GM21515 (cell line): Measurements from ENCODE around the gene FILIP1L.
"Not testable (repeated sequence)": the region's sequence is repeated elsewhere in the genome, so short reads cannot be mapped to it uniquely, and the experiment has no call there.

Experiments used
- ATAC-seq: cut with Tn5 transposase; IDR thresholded peaks from one replicate; pipeline ENCODE4 v1.9.1; 2021; ENCODE audit not compliant: unreplicated experiment

Gene FILIP1L

GRCh38 chr3:99851955-99852354, 262.3 kb downstream of the FILIP1L start:
- ATAC-seq, result no peak

DNA sequence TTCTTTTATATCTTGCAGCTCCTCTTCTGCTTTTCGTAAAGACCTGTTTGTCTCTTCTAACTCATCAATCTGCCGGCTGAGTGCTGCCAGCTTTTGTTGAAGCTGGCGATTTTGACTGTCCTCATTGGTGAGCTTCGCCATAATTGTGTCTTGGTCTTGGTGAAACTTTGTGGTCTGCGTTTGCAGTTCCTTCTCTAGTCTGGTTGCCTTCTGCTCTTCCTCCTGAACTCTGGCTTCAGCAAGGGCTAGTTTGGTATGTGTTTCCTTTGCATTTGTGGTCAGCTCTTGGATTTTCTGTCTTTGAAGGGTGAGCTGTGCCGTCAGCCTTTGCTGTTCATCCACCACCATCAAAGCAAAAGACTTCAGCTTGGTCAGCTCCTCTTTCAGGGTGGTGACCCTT, 263.7 kb downstream of the FILIP1L start:
- no peak for ATAC-seq

DNA sequence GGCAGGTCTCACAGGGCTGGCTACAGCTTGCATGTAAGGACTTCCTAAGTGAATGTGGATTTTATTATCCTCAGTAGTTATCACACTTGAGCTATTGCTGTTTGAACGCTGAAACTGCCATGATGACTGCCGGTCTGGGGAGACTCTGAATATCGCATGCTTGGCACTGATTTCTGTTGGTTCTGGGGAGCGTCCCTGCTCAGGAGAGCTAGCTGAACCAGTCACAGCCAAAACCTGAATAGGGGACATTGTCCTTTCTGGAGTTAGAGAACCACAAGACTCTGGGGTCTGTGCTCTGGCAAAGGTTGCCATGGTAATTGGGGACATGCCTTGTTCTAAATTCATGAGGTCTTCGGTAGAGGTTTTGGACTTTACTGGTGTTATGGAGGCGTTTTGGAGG, 265.9 kb downstream of the FILIP1L start:
- ATAC-seq, result no peak

GRCh38 chr3:99846477-99847160, 267.7 kb downstream of the FILIP1L start:
- no peak for ATAC-seq

GRCh38 chr3:99845999-99846398, 268.3 kb downstream of the FILIP1L start:
- no peak for ATAC-seq

DNA sequence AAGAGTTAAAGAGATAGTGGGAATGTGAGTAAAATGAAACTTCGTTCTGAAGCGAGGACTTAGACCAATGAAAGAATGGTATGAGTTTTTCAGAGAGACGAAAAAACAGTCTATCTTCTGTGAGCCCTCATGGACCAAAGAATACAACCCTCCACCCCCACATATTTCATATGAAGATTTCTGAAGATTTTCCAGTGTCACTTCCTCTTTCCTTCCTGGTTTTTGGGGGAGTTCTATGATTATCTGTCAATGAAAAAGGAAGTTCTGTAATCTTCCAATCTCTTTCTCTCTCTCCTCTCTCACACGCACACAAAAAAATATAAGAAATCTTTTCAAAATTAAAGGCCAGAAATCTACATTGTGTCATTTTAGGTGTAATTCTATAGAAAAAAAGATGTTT, 269.0 kb downstream of the FILIP1L start:
- no peak for ATAC-seq

GRCh38 chr3:99843590-99844258, 270.6 kb downstream of the FILIP1L start:
- ATAC-seq, result no peak

GRCh38 chr3:99842826-99843589, 271.3 kb downstream of the FILIP1L start:
- no peak for ATAC-seq

DNA sequence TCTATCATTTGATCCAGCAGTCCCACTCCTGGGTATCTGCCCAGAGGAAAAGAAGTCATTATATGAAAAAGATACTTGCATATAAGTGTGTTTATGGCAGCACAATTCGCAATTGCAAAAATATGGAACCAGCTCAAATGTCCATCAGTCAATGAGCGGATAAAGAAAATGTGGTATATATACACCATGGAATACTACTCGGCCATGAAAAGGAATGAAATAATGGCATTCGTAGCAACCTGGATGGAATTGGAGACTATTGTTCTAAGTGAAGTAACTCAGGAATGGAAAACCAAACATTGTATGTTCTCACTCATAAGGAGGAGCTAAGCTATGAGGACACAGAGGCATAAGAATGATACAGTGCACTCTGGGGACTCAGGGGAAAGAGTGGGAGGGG, 272.4 kb downstream of the FILIP1L start:
- ATAC-seq, result not testable (repeated sequence)

DNA sequence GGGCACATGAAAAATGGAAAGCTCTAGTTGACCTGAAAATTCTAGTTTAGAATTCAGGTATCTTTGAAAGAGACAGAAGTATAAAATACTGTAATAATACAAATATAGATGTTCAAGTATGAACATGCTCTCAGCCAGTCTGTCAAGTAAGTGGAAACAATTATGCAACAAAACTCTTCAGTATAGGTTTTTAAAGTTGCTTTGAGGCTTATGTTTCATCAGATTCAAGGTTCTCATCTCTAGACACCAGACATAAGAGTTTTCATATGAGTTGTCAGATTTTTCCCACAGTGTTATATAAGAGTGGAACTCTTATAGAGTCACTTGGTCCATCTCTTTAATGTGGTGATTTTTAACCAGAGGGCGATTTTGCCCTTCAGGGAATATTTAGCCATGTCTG, 274.7 kb downstream of the FILIP1L start:
- no peak for ATAC-seq

- no peak for ATAC-seq
Observed at GRCh38 chr3:99838755-99839154, 275.5 kb downstream of the FILIP1L start.

GRCh38 chr3:99837715-99838114, 276.6 kb downstream of the FILIP1L start:
- no peak for ATAC-seq

- no peak for ATAC-seq
Observed at GRCh38 chr3:99836681-99837080, 277.6 kb downstream of the FILIP1L start.

DNA sequence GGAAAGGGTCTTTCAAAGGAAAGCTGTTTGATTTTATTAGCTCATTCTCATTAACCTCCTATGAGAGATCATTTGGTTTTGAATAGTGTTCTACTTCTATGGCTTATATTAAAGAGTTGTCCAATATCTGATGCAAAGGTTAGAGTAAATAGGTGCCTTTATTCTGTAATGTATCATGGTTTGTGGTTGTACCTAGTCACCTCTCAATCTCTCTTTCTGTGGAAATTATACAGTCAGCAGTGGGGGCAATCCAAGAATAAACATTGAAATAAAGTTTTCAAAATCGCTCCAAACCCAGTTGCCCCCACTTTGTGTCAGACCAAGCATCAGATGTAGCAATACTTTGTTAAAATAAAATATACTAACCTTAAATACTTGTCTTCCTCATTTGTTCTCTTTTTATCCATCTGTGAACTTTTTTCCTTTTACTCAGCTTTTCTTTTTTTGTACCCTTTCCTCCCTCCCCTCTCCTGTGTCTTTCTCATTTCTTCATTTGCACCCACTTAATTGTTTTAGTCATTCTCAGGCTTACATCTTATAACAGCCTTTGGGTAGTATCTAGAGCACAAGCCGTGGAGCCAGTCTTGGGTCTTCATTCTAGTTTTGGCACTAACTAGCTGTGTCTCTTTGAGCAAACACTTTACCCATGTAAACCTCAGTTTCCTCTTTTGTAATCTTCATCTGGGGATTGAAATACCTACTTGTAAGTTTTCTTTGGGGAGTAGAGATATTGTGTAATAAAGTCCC, 279.9 kb downstream of the FILIP1L start:
- no peak for ATAC-seq

- ATAC-seq, result no peak
Observed at GRCh38 chr3:99833617-99834205, 280.6 kb downstream of the FILIP1L start.

DNA sequence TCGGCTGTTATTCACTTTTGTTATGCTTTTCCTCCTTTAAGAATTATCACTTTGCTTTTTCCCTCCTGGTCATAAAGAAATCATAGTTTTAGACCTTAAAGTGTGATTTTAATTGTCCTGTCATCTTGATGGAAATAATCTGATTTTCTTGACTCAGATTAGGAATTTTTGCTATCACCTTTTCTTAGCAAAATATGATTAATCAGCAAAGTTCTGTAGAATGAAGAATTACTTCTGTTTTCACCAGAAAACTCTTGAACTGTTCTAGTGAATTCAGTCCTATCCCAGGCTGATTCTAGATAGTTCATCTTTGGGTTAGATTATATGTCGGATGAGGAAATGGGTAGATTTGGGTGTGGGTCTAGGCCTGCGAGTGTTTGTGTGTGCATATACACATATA, 284.5 kb downstream of the FILIP1L start:
- ATAC-seq, result no peak

DNA sequence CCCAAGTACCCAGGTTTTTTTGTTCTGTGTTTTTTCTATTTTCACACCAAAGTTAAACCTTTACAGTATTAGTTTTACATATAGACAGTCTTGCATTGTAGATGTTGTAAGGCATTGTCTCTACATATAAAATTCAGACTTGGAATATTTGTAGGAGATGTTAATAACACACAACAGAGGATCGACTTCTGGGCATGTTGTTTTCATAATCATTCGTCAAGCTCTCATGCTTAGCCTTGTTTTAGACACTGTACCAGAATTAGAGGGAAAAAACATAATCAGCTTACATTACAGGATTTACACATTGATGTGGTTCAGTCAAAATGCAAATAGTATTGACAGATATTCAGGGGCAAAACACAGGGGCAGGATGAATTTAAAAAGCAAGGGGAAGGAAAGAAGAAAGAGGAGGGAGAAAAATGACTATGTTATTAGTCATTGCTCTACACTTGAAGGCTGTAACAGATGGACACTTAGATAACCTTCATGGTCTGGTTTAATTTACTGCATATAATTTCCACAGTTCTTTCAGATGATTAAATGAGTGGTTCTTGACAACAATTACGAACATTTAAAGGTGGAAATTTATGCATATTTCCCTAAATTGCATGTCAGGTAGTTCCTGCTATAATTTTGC, 289.2 kb downstream of the FILIP1L start:
- no peak for ATAC-seq

GRCh38 chr3:99823723-99824711, 290.3 kb downstream of the FILIP1L start:
- ATAC-seq, result no peak

DNA sequence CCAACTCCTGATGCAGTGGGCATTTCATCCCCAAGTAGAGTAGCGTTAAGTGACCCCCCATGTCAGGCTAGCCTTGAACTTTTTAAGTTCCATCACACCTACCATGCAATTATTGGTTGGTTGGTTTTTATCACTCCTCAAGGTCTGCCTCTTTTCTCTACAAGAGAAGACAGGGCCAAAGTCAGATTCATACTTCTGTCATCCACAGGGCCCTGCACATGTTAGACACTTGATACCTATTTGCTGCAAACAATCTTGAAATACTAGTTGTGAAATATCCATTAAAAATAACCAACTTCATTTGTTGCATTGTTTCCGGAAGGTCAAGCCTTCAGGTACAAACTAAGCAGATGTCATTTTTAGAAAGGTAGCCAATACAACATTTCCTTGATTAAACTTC, 295.5 kb downstream of the FILIP1L start:
- ATAC-seq, result no peak
